HL-60 (cell line): ENCODE results near the gene KRT74.

Experiments
- DNase-seq, 2 experiments: peaks; one replicate each; pipeline ENCODE4 v3.0.0-alpha.2; 2010 to 2020; ENCODE audit warnings: low read depth in 1 of 2, low spot score in 1 of 2
- H3K27ac ChIP-seq: fragments of 250-450 bp; sonication (Bioruptor Pico); replicated peaks from 2 replicates; pipeline ENCODE4 v1.5.1; 2020; ENCODE audit warnings: mild to moderate bottlenecking, moderate library complexity
- H3K27me3 ChIP-seq: fragments of 250-450 bp; sonication (Bioruptor Pico); 2 replicates; pipeline ENCODE4 v1.5.1; 2021; ENCODE audit warnings: mild to moderate bottlenecking, moderate library complexity; ENCODE audit not compliant: insufficient read depth, poor library complexity, severe bottlenecking
- H3K4me3 ChIP-seq: replicated peaks from 2 replicates; pipeline ENCODE4 v1.5.1; 2011; ENCODE audit warnings: mild to moderate bottlenecking, control low read depth, low read length; ENCODE audit not compliant: insufficient read depth
- GABPA ChIP-seq: IDR thresholded peaks from 2 replicates; pipeline ENCODE4 v1.6.1; 2012; ENCODE audit warnings: low read depth
- POLR2AphosphoS5 ChIP-seq: IDR thresholded peaks from 2 replicates; pipeline ENCODE4 v1.6.1; 2012; ENCODE audit warnings: low read depth
- REST ChIP-seq: IDR thresholded peaks from 2 replicates; pipeline ENCODE4 v1.6.1; 2012; ENCODE audit warnings: low read depth; ENCODE audit not compliant: insufficient replicate concordance
- SPI1 ChIP-seq: IDR thresholded peaks from 2 replicates; pipeline ENCODE4 v1.6.1; 2012; ENCODE audit warnings: low read depth, mild to moderate bottlenecking, borderline replicate concordance
- TF ChIP-seq, protein P1 (sequence below): IDR thresholded peaks from one replicate; pipeline ENCODE4 v1.5.1; 2011; ENCODE audit warnings: low read length, control low read depth, inconsistent platforms; ENCODE audit not compliant: insufficient read depth

KRT74 gene

DNA sequence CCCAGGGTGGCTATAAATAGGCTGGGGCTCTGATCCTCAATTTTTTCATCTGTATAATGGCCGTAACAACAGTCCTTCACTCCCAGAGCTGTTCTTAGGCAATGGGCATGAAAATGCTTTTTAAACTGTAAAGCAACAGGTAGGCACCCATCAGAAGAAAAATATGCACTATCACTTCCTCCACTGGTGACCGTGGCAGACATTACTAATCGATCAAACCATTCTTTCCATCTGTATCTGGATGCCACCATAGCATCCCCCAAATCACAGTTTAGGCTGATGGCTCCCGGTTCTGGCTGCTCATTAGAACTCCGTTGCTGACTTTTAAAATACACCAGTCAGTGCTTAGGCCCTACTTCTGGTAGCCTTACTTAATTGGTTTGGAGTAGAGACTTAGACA is 31.9 kb downstream of the KRT74 start:
- no peak for TF ChIP-seq SPI1
- DNase-seq: no peak
- H3K4me3 ChIP-seq: no peak overlapping the region
- no peaks in the 10 kb centered on the region for H3K27me3 ChIP-seq
- H3K27ac ChIP-seq: no peak overlapping the region

DNA sequence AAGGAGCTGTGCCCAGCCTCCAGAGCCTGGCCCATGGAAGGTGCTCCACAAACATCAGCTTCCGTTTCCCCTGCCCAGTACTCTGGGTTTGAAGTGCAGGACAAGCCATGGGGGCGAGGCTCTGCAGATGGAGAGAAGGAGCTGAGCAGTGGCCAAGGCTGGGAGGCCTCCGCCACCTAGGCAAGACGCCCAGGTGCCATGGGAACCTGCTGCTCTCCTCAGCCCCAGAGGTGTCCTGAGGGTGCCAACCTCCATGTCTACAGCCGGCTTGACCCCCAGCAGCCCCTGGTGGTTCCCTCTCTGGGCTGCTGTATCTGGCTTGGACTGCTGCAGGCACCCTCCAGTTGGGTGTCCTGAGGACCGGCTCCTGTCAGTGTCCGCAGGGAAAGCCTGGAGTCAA is 33.1 kb downstream of the KRT74 start:
- no peak overlapping the region for H3K27ac ChIP-seq
- TF ChIP-seq, protein P1, sequence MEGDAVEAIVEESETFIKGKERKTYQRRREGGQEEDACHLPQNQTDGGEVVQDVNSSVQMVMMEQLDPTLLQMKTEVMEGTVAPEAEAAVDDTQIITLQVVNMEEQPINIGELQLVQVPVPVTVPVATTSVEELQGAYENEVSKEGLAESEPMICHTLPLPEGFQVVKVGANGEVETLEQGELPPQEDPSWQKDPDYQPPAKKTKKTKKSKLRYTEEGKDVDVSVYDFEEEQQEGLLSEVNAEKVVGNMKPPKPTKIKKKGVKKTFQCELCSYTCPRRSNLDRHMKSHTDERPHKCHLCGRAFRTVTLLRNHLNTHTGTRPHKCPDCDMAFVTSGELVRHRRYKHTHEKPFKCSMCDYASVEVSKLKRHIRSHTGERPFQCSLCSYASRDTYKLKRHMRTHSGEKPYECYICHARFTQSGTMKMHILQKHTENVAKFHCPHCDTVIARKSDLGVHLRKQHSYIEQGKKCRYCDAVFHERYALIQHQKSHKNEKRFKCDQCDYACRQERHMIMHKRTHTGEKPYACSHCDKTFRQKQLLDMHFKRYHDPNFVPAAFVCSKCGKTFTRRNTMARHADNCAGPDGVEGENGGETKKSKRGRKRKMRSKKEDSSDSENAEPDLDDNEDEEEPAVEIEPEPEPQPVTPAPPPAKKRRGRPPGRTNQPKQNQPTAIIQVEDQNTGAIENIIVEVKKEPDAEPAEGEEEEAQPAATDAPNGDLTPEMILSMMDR: no peak
- no peak for TF ChIP-seq SPI1
- TF ChIP-seq GABPA: no peak
- TF ChIP-seq REST: no peak
- TF ChIP-seq POLR2AphosphoS5: no peak

DNA sequence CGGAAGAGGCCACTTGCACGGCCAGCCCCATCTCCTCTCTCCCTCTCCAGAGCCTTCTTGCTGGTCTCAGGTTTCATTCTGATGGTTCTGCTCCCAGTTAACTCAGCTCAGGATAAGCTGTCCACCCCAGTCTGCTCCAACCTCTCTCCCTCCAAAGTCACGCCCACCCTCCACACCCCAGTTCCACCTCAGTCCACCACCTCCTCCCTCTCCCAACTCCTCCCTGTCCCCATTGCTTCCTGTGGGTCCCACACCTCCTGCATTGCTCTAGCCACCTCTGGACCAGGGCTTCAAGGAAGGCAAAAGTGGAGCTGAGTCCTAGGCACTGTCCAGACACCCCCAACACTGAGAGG is 33.8 kb downstream of the KRT74 start:
- TF ChIP-seq, protein P1: no peak
- TF ChIP-seq POLR2AphosphoS5 (no peak), SPI1 (no peak)
- no peak overlapping the region for H3K27ac ChIP-seq
- no peak for DNase-seq
- H3K27me3 ChIP-seq: no peaks in the 10 kb centered on the region
- no peak overlapping the region for H3K4me3 ChIP-seq

More for the DNA sequence above, 33.1 kb downstream of the KRT74 start:
- Histone ChIP-seq H3K4me3 (no peak overlapping the region), H3K27me3 (no peaks in the 10 kb centered on the region)
- no peak for DNase-seq

DNA sequence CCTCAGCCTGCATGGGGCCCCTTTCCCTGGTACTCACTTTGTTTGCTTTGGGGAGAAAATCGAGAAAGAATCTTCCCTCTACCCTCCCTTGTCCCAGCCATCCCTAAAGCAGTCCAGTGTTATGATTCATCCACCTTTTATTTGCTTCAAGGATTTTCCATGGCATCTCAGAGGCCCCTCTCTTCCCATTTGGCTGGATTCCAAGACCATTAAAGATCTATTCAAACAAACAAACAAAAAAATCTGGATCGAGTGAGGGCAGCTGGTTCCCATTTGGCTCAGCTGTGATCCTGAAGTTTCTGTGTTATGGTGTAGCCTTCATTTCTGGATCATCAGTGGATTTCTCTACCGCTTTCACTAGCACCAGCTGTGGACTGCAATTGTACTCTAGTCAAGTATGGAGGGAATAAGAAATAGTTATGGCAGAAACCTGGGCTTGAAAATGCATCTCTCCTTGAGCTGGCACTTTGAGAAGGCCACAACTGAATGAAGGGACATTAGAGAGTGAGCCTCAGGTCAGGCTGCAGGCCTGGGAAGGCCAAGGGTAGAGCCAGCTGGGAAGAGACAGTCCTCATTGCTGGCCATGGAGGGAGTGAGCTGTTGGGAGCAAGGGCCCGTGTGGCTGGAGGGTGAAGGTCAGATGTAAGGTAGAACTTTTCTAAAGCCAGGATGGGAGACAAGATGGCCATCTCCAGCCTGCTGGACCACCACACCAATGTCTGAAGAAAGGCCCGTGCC is 34.4 kb downstream of the KRT74 start:
- H3K4me3 ChIP-seq: no peak overlapping the region
- no peak for DNase-seq
- TF ChIP-seq SPI1: no peak
- TF ChIP-seq POLR2AphosphoS5: no peak
- no peak for TF ChIP-seq REST
- TF ChIP-seq, protein P1: no peak
- TF ChIP-seq GABPA: no peak
- no peaks in the 10 kb centered on the region for H3K27me3 ChIP-seq
- no peak overlapping the region for H3K27ac ChIP-seq
